Uterus (tissue), 2 donors: ENCODE data around the gene ADAMTS2.

Source experiments
- CTCF ChIP-seq, 4 experiments: fragments of 200-600 bp in 2 of 4; fragments of 450-650 bp in 2 of 4; sonication (generic) in 2 of 4; IDR thresholded peaks; one replicate each; pipeline ENCODE4 v1.5.1; 2016 to 2019; ENCODE audit warnings: antibody characterized with exemption in 4 of 4, mild to moderate bottlenecking in 2 of 4, moderate library complexity in 1 of 4
- POLR2A ChIP-seq, 2 donors: fragments of 450-650 bp; IDR thresholded peaks; one replicate each; pipeline ENCODE4 v1.6.1; 2016; ENCODE audit warnings: antibody characterized with exemption in 2 of 2, mild to moderate bottlenecking in 1 of 2, moderate library complexity in 1 of 2

DNA sequence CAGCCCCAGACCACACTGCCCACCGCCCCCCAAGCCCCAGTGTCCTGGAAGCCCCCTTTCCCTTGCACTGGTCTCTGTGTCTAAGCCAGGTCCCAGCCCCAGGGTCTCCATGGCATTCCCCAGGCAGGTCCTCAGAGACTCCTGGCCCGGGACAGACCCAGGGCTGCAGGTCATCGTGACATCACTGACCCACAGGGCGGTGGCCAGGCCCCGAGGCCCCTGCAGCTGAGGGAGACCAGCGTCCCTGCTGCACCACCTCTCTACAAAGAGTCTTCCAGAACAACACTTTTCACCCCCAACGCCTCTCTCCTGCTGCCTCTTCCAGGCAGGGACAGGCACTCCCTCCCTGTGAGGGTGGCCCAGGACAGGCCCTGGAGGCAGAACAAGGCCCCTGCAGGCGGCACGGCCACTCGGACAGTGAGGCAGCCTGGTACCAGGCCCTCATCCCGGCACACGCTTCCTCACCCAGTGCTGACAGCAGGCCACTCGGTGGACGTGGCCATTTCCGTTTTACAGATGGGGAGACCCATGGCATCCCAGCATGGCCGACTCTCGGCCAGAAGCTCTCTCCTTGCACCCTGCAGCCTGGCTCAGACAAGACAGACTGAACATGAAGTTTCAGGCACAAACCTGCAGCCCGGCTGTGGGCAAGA is 136.4 kb downstream of the ADAMTS2 start:
- no peak for TF ChIP-seq CTCF (IDR thresholded peaks at IDR 0.05)
- no peak for TF ChIP-seq POLR2A (IDR thresholded peaks at IDR 0.05)
